Endothelial cell of umbilical vein (primary cell): ENCODE results near the gene CDKN1A. TPM values are rescaled to one million over a fixed set of nuclear protein-coding genes. Genes with fewer than 3 reads are reported as not detected.
A peak's percentile ranks its signal among the peaks of the same experiment; 100 is the strongest.

Experiments used
- BruUV-seq: library from RNA; stranded (reverse); fragments of 400-500 nt; replicated peaks from 2 replicates; lab custom pipeline; 2021; lab: Mats Ljungman, UMichigan
- CTCF ChIA-PET: fragments of 300-600, 350-600 bp; sonication (Branson Sonifier 250); formaldehyde crosslinking; loops from one replicate; lab custom pipeline; 2021; ENCODE audit warnings: antibody characterized with exemption, inconsistent platforms; lab: Charles Lee
- POLR2A ChIA-PET: fragments of 300-600, 350-600 bp; sonication (Branson Sonifier 250); formaldehyde crosslinking; loops from one replicate; lab custom pipeline; 2021; ENCODE audit warnings: antibody characterized with exemption, inconsistent platforms; lab: Charles Lee
- DNase-seq: peaks from one replicate; pipeline ENCODE4 v3.0.0-alpha.2; 2011; ENCODE audit warnings: low read depth, low spot score
- FAIRE-seq: peaks from 2 replicates; lab custom pipeline; 2011; peaks lifted over from hg19 to GRCh38; lab: Jason Lieb, UNC
- H2AFZ ChIP-seq: 2 replicates; pipeline ENCODE4 v1.6.0; 2012; ENCODE audit warnings: low read depth, low read length, control low read depth, inconsistent platforms
- H3K27ac ChIP-seq: 2 replicates; pipeline ENCODE4 v1.5.1; 2011; ENCODE audit warnings: low read depth, mild to moderate bottlenecking, control low read depth, low read length, moderate library complexity; ENCODE audit not compliant: insufficient read depth
- H3K27me3 ChIP-seq, 2 experiments: 2 replicates each; pipeline versions ENCODE4 v1.6.0 to v1.6.1; 2011; ENCODE audit warnings: low read length in 2 of 2, mixed read lengths in 1 of 2; ENCODE audit not compliant: control insufficient read depth in 2 of 2, insufficient read depth in 2 of 2
- H3K36me3 ChIP-seq, 2 experiments: 2 replicates in 1 of 2; 3 replicates in 1 of 2; pipeline ENCODE4 v1.5.1; 2011; ENCODE audit warnings: low read length in 2 of 2, mild to moderate bottlenecking in 1 of 2, moderate library complexity in 1 of 2; ENCODE audit not compliant: control insufficient read depth in 2 of 2, insufficient read depth in 2 of 2; ENCODE audit errors: extremely low read depth in 1 of 2
- H3K4me1 ChIP-seq: 3 replicates; pipeline ENCODE4 v1.5.1; 2011; ENCODE audit warnings: mild to moderate bottlenecking, low read length; ENCODE audit not compliant: control insufficient read depth, insufficient read depth; ENCODE audit errors: extremely low read depth
- H3K4me2 ChIP-seq: 2 replicates; pipeline ENCODE4 v1.6.1; 2011; ENCODE audit warnings: low read length, control low read depth, mixed read lengths; ENCODE audit not compliant: insufficient read depth
- H3K4me3 ChIP-seq, 3 experiments: fragments of 200-600 bp in 1 of 3; sonication (generic), shearing (Covaris generic) in 1 of 3; replicated peaks in 1 of 3; 2 replicates each; pipeline ENCODE4 v1.5.1; 2011 to 2016; ENCODE audit warnings: control low read depth in 3 of 3, low read length in 3 of 3, mild to moderate bottlenecking in 2 of 3, inconsistent platforms in 1 of 3, low read depth in 1 of 3, moderate library complexity in 1 of 3; ENCODE audit not compliant: insufficient read depth in 1 of 3
- H3K79me2 ChIP-seq: 2 replicates; pipeline ENCODE4 v1.6.0; 2012; ENCODE audit warnings: low read length, inconsistent platforms; ENCODE audit not compliant: control insufficient read depth, insufficient read depth
- H3K9ac ChIP-seq: replicated peaks from 2 replicates; pipeline ENCODE3; 2011; ENCODE audit warnings: low read length, control low read depth; ENCODE audit not compliant: insufficient read depth; ENCODE audit errors: extremely low read depth
- H3K9me1 ChIP-seq: replicated peaks from 3 replicates; pipeline ENCODE4 v1.6.0; 2011; ENCODE audit warnings: mild to moderate bottlenecking, low read length; ENCODE audit not compliant: control insufficient read depth, insufficient read depth; ENCODE audit errors: extremely low read depth
- H3K9me3 ChIP-seq: replicated peaks from 2 replicates; pipeline ENCODE4 v1.5.1; 2012; ENCODE audit warnings: low read length, inconsistent platforms; ENCODE audit not compliant: control insufficient read depth, insufficient read depth
- H4K20me1 ChIP-seq: replicated peaks from 2 replicates; pipeline ENCODE3; 2011; ENCODE audit warnings: mild to moderate bottlenecking, low read length; ENCODE audit not compliant: control insufficient read depth, insufficient read depth; ENCODE audit errors: extremely low read depth
- EZH2 ChIP-seq: IDR thresholded peaks from 2 replicates; pipeline ENCODE4 v1.6.1; 2012; ENCODE audit warnings: borderline replicate concordance, low read depth, mild to moderate bottlenecking, moderate library complexity, low read length, inconsistent platforms; ENCODE audit not compliant: severe bottlenecking
- FOS ChIP-seq: IDR thresholded peaks from 2 replicates; pipeline ENCODE4 v1.6.1; 2011; ENCODE audit warnings: mild to moderate bottlenecking, low read length, moderate library complexity, borderline replicate concordance; ENCODE audit not compliant: insufficient read depth
- GATA2 ChIP-seq: IDR thresholded peaks from 2 replicates; pipeline ENCODE4 v1.7.0; 2011; ENCODE audit warnings: low read depth, mild to moderate bottlenecking, moderate library complexity, mixed read lengths, low read length; ENCODE audit not compliant: insufficient read length, insufficient read depth
- JUN ChIP-seq: IDR thresholded peaks from 2 replicates; pipeline ENCODE4 v1.6.1; 2011; ENCODE audit warnings: borderline replicate concordance, low read depth; ENCODE audit not compliant: insufficient read length, insufficient read depth
- MYC ChIP-seq: IDR thresholded peaks from one replicate; pipeline ENCODE4 v1.6.1; 2011; ENCODE audit warnings: mild to moderate bottlenecking, low read depth, low read length
- POLR2A ChIP-seq: IDR thresholded peaks from 2 replicates; pipeline ENCODE4 v1.6.1; 2012; ENCODE audit warnings: low read depth, mild to moderate bottlenecking, control low read depth, low read length
- POLR2AphosphoS5 ChIP-seq: IDR thresholded peaks from 2 replicates; pipeline ENCODE4 v1.6.1; 2012; ENCODE audit warnings: low read depth, mild to moderate bottlenecking, control low read depth, low read length, moderate library complexity; ENCODE audit not compliant: insufficient read depth
- dilution Hi-C: fragments of 300-500 bp; cut with MboI; formaldehyde crosslinking; loops from one replicate; pipeline ENCODE4 v1.15.0; 2019; ENCODE audit warnings: low sequenced_read_pairs; ENCODE audit not compliant: extremely low pct_ligation_motif_present
- intact Hi-C: fragments of 100-400 bp; cut with micrococcal nuclease; formaldehyde crosslinking; loops from one replicate; pipeline ENCODE4 v1.10.0; 2022
- polyA plus RNA-seq, 4 experiments: library from polyadenylated mRNA; depleted of rRNA in 3 of 4; stranded (reverse) in 3 of 4; unstranded in 1 of 4; fragments of >200 nt; gene quantifications; 2 replicates each; pipeline versions ENCODE4 v1.2.1 to v1.2.3, GENCODE V29; 2011 to 2012; ENCODE audit warnings: missing spikeins in 1 of 4
- total RNA-seq: library from RNA; stranded (reverse); gene quantifications from 2 replicates; pipeline ENCODE4 v1.2.3, GENCODE V29; 2021
- TF ChIP-seq, protein P1 (sequence below), 2 donors: IDR thresholded peaks; 1 replicate in 1 of 2; 2 replicates in 1 of 2; pipeline ENCODE4 v1.5.1; 2011; ENCODE audit warnings: low read length in 2 of 2, mild to moderate bottlenecking in 2 of 2, moderate library complexity in 2 of 2, control low read depth in 1 of 2, inconsistent platforms in 1 of 2, low read depth in 1 of 2; ENCODE audit not compliant: insufficient read depth in 1 of 2; ENCODE audit errors: extremely low read depth in 1 of 2
- TF ChIP-seq, protein P2 (sequence below): IDR thresholded peaks from 2 replicates; pipeline ENCODE4 v1.6.1; 2011; ENCODE audit not compliant: insufficient read depth, insufficient read length

CDKN1A gene
- total and polyA plus RNA-seq, 2 donors (not counting 3 experiments of a cell fraction or from before 2014, with no cell fraction given) = 170 to 238 TPM

DNA sequence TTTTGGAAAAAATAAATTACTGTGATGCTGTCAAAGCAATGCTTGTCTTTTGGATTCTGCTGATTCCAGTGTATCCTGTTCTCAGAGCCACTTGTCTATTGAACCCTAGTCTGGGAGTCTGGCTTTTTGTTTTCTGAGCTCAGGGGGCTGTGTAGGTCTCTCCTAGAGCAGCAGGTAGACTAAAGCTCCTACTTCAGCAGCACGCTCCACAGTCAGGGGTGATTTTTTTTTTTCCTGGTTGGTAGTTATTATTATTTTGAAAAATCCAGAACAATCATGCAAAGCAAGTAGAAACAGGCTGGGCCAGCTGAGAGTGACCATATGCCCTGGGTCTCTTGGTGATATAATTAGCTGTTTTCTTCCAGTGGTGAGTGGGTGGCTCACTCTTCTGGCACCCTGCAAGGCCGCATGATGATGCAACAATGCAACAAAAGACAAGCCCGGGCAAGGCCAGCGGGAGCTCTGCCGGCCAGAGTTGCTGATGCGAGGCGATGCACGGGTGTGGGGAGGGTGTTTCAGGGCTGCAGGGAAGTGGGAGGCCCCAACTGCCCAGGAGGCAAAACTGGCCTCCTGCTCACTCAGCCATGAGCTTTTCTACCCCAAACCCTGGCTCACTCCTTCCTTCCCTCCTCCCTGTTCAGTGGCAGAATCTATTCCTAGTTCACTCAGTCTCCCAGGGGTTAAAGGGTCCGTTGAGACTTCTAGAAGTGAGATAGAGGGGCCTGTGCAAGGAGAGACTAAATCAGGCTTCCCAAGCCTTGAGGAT is 11.5 kb upstream of the CDKN1A start:
- H3K9ac ChIP-seq = no peak overlapping the region
- no peaks in the 10 kb centered on the region for H4K20me1 ChIP-seq
- peak overlapping the region; percentile 56 for H2AFZ ChIP-seq
- no peaks in the 10 kb centered on the region for H3K79me2 ChIP-seq
- ChIA-PET CTCF (interaction anchor here (1.6 to 1.8 kb wide), 2 partner anchors 15 to 51 kb away, joined by 5 to 6 read pairs; no protein-coding TSS in a partner anchor), POLR2A (interaction anchor here (1.4 kb wide), 1 partner anchor 12 kb away, joined by 11 read pairs; the partner anchor contains the start of gene CDKN1A)
- peak; percentile 41 for DNase-seq
- H3K36me3 ChIP-seq = no peaks in the 10 kb centered on the region
- intact Hi-C loops = no loop called here
- no peaks in the 10 kb centered on the region for H3K9me3 ChIP-seq
- no peak for TF ChIP-seq EZH2
- TF ChIP-seq JUN = no peak
- TF ChIP-seq POLR2AphosphoS5 = no peak
- no peak for TF ChIP-seq FOS
- TF ChIP-seq, protein P1, sequence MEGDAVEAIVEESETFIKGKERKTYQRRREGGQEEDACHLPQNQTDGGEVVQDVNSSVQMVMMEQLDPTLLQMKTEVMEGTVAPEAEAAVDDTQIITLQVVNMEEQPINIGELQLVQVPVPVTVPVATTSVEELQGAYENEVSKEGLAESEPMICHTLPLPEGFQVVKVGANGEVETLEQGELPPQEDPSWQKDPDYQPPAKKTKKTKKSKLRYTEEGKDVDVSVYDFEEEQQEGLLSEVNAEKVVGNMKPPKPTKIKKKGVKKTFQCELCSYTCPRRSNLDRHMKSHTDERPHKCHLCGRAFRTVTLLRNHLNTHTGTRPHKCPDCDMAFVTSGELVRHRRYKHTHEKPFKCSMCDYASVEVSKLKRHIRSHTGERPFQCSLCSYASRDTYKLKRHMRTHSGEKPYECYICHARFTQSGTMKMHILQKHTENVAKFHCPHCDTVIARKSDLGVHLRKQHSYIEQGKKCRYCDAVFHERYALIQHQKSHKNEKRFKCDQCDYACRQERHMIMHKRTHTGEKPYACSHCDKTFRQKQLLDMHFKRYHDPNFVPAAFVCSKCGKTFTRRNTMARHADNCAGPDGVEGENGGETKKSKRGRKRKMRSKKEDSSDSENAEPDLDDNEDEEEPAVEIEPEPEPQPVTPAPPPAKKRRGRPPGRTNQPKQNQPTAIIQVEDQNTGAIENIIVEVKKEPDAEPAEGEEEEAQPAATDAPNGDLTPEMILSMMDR (IDR thresholded peaks at IDR 0.05; ENCODE audit: extremely low read depth in 1 of 2, insufficient read depth in 1 of 2, low read depth in 1 of 2, low read length in 2 of 2) = no peak
- no peak for TF ChIP-seq GATA2
- no peak for TF ChIP-seq MYC
- TF ChIP-seq, protein P2, sequence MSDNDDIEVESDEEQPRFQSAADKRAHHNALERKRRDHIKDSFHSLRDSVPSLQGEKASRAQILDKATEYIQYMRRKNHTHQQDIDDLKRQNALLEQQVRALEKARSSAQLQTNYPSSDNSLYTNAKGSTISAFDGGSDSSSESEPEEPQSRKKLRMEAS = no peak
- no peak for TF ChIP-seq POLR2A
- no peak overlapping the region for H3K4me2 ChIP-seq
- no peak overlapping the region for H3K27ac ChIP-seq
- H3K4me1 ChIP-seq = no peaks in the 10 kb centered on the region
- H3K27me3 ChIP-seq = no peaks in the 10 kb centered on the region
- FAIRE-seq = no peak
- BruUV-seq = no TSS peak
- H3K9me1 ChIP-seq = no peaks in the 10 kb centered on the region
- no peak overlapping the region for H3K4me3 ChIP-seq
- dilution Hi-C loops = no loop called here
